Measurements from ENCODE around the gene IGF2R.
"Not testable (repeated sequence)": the region's sequence is repeated elsewhere in the genome, so short reads cannot be mapped to it uniquely, and the experiment has no call there.

Gene IGF2R

GRCh38 chr6:160124605-160125004 is 155.7 kb downstream of the IGF2R start:
- DNase-seq (ENCODE audit: low spot score) = no peak

- DNase-seq (ENCODE audit: low spot score) = not testable (repeated sequence)
These were observed 156.2 kb downstream of the IGF2R start for GRCh38 chr6:160125105-160125504.

DNA sequence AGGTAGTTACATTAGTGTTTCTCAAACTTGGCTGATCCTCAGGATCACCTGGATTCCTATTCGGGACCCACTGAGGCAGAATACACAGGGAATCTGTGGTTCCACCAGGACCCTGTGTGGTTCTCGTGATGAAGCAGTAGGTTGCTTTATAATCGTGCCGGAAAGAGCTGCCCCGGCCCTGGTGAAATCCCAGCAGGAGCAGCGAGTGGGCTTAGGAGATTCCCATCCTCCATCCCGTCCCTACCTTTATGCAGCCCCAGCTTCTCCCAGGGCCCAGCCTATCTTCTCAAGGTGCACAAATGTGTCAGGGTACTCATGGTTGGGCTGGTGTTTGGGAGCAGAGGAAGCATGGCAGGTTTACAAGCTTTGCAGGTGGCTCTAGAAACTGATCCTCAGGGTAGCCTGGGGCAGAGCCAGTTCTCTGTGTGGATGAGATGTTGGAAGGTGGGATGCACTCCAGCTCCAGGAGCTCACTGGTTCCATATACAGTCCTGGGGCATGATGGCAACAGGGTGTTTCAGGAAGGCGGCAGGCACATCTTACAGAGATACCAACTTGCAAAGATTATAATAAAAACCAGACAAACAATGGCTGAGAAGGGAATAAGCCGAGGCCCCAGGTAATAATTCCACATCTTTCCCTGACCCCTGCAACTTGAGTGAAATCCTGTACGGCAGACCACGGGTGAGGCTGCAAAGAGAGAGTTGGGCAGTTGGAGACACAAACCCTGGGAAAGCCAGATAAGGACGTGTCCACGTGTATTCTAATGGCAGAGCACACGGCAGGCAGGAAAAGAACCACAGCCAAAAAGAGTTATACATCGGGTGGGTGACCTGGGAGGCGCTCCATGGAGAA is 158.6 kb downstream of the IGF2R start:
- DNase-seq (ENCODE audit: low spot score) = no peak

DNA sequence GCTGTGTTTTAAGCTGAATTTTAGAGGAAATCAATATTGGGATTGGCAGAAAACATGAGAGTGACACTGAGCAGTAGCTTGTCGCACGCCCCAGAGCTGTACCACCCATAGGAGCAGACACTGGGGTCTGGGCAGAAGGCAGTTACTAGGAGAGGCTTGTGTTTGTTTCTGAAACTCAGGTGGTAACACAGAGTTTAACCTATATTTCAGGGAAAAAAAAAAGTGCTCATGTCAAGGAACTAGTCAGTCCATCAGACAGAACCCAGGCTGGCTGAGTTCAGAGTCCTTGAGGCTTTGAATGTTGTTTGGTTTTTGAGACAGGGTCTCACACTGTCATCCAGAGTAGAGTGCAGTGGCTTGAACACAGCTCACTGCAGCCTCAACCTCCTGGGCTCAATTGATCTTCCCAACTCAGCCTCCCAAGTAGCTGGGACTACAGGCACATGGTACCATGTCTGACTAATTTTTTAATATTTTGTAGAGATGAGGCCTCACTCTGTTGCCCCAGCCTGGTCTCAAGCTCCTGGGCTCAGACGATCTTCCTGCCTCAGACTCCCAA is 159.3 kb downstream of the IGF2R start:
- peak; percentile 2 for DNase-seq (ENCODE audit: low spot score)

DNA sequence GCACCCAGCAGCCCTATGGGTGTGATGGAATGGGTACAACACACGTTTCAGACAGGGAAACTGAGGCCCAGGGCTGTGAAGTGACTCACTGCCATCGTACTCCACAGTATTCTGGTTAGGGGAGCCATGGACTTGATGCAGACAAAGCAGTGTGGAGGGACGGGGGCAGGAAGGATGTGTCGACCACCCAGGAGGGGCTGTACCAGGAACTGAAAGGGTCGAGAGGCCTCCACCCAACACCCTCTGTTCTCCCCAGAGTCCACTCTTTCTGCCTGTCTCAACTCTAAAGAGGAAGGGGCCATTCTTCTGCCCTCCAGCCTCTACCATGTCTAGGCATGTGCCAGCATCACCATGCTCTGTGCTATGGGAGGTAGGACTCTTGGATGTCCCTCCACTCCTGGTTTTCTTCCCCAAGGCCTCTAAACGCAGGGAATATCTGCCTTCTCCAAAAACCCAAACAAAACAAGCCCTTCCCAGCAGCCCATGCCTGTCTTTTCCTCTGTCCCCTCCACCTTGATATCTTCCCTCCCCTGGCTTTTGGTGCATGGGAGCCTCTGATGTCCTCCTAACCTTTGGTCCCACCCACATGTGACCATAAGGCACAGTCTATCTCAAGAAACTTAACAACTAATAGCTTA is 160.1 kb downstream of the IGF2R start:
- peak; percentile 8 for DNase-seq (ENCODE audit: low spot score)

GRCh38 chr6:160129881-160130615 is 161.2 kb downstream of the IGF2R start:
- no peak for DNase-seq (ENCODE audit: low spot score)

DNA sequence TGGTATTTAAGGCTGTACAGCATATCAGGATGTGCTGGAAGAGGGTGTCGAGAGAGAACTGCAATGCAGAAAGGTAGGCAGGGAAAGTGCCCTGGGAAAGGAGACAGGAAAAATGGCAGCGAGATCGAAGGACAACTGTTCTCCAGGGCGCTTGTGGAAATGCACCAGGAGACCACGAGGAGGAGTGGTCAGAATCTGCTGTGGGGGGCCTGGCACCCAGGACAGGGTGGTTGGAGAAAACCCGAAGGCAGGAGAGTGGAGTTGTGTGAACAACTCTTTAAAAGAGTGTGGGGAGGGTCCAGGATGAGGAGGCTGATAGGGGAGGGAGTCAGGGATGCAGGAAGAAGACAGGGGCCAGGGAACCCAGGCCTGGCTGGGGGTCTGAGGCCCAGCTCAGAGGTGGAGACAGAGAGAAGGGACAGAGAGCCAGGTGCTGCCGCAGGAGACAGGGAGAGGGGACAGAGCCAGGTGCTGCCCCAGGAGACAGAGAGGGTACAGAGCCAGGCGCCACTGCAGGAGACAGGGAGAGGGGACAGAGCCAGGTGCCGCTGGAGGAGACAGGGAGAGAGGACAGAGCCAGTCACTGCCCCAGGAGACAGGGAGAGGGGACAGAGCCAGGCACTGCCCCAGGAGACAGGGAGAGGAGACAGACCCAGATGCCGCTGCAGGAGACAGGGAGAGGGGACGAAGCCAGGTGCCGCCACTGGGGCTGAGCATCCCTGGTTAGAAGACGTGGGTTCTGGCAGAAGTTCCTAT is 162.0 kb downstream of the IGF2R start:
- DNase-seq (ENCODE audit: low spot score) = no peak

- DNase-seq (ENCODE audit: low spot score) = no peak
These were observed 162.9 kb downstream of the IGF2R start for GRCh38 chr6:160131636-160132296.

- no peak for DNase-seq (ENCODE audit: low spot score)
These were observed 163.4 kb downstream of the IGF2R start for GRCh38 chr6:160132297-160132637.

GRCh38 chr6:160132776-160133338 is 164.0 kb downstream of the IGF2R start:
- no peak for DNase-seq (ENCODE audit: low spot score)

- DNase-seq (ENCODE audit: low spot score) = no peak
These were observed 164.8 kb downstream of the IGF2R start for GRCh38 chr6:160133441-160134336.

GRCh38 chr6:160134337-160134751 is 165.5 kb downstream of the IGF2R start:
- DNase-seq (ENCODE audit: low spot score) = not testable (repeated sequence)

GRCh38 chr6:160134779-160135547 is 166.1 kb downstream of the IGF2R start:
- no peak for DNase-seq (ENCODE audit: low spot score)

- DNase-seq (ENCODE audit: low spot score) = no peak
These were observed 167.2 kb downstream of the IGF2R start for GRCh38 chr6:160135907-160136655.

DNA sequence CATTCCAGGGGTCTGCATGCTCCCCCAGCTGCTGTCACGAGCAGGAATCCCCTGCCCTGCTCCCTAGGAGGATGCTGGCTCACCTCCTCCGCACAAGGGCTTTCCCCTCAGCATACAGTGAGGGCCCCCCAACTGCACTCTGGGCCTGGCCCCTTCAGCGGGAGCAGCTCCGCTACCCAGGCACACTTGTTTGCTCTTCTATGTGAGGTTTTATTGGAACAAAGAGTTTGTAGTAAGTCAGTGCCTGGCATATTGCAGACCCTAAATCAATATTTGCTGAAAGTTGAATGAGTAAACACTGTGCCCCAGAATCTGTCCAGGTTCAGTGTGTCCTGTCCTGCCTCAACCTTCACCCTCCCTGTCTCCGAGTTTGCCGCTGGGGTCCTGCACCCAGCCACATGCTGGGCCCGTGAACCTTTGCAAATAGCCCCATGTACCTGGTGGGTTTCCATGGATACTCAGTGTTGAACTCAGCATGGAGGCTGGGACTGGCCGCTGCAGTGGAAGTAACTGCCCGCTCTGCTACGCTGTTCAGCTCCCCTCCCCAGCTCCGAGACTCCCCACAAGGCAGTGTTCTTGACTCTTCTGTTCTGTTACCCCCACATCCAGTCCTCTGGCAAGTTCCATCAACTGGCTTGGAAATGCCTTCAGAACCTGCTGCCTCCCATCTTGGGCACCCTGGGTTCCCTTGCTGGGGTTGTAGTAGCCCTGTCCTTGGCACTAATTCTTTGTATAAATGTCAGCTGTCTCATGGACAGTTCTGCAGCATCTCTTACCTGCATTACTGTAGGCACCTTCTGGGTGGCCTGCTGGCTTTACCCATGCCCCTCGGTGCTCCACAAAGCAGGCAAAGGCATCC is 168.5 kb downstream of the IGF2R start:
- no peak for DNase-seq (ENCODE audit: low spot score)

- DNase-seq (ENCODE audit: low spot score) = peak; percentile 42
These were observed 169.3 kb downstream of the IGF2R start for GRCh38 chr6:160137989-160138835.
